Coronary artery (tissue), 2 donors: Measurements from ENCODE around the gene ADAMTSL3.
"Not testable (repeated sequence)": the region's sequence is repeated elsewhere in the genome, so short reads cannot be mapped to it uniquely, and the experiment has no call there.

Experiments
- DNase-seq: peaks from one replicate; pipeline ENCODE4 v3.0.0-alpha.2; 2017; ENCODE audit warnings: low spot score
- H3K27ac ChIP-seq, 2 donors: fragments of 200-600 bp; sonication (generic); one replicate each; pipeline ENCODE4 v1.5.1; 2016 to 2019
- H3K4me3 ChIP-seq: fragments of 200-600 bp; sonication (generic); 2 replicates; pipeline ENCODE4 v1.5.1; 2016; ENCODE audit warnings: mild to moderate bottlenecking, moderate library complexity
- TF ChIP-seq, protein P1 (sequence below): fragments of 200-600 bp; sonication (generic); IDR thresholded peaks from one replicate; pipeline ENCODE4 v1.5.1; 2019; ENCODE audit warnings: antibody characterized with exemption

ADAMTSL3 gene

GRCh38 chr15:83699028-83699427 is 45.1 kb downstream of the ADAMTSL3 start:
- no peak overlapping the region for H3K27ac ChIP-seq
- H3K4me3 ChIP-seq: no peak overlapping the region
- TF ChIP-seq, protein P1, sequence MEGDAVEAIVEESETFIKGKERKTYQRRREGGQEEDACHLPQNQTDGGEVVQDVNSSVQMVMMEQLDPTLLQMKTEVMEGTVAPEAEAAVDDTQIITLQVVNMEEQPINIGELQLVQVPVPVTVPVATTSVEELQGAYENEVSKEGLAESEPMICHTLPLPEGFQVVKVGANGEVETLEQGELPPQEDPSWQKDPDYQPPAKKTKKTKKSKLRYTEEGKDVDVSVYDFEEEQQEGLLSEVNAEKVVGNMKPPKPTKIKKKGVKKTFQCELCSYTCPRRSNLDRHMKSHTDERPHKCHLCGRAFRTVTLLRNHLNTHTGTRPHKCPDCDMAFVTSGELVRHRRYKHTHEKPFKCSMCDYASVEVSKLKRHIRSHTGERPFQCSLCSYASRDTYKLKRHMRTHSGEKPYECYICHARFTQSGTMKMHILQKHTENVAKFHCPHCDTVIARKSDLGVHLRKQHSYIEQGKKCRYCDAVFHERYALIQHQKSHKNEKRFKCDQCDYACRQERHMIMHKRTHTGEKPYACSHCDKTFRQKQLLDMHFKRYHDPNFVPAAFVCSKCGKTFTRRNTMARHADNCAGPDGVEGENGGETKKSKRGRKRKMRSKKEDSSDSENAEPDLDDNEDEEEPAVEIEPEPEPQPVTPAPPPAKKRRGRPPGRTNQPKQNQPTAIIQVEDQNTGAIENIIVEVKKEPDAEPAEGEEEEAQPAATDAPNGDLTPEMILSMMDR: no peak
- no peak for DNase-seq

- TF ChIP-seq, protein P1: no peak
- H3K27ac ChIP-seq: no peak overlapping the region
- DNase-seq: no peak
- H3K4me3 ChIP-seq: no peak overlapping the region
These were observed 46.2 kb downstream of the ADAMTSL3 start for GRCh38 chr15:83700082-83700481.

DNA sequence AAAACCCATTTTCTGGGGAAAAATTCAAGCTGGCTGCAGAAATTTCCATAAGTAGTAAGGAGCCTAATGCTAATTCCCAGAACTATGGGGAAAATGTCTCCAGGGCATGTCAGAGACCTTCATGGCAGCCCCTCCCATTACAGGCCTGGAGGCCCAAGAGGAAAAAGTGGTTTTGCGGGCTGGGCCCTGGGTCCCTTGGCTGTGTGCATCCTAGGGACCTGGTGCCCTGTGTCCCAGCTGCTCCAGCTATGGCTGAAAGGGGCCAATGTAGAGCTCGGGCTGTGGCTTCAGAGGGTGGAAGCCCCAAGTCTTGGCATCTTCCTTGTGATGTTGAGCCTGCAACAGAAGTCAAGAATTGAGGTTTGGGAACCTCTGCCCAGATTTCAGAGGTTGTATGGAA is 48.4 kb downstream of the ADAMTSL3 start:
- not testable (repeated sequence) for H3K27ac ChIP-seq, DNase-seq, H3K4me3 ChIP-seq

DNA sequence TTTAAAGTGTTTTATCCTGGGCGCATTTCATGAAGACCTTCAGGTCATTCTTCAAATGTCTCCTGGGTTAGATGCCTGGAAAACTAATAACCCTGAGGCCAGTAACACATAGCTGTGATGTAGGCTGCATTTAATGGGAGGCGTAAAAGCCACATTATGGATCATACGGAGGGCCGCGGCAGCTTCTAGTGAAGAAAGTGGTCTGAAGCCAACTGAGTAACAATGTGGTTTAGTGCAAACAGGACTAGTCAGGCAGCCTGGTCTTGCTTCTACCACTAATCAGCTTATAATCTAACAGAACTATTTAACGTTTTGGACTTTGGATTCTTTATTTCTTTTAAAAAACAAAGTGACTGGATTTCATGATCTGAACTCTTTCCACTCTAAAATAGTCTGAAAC is 54.4 kb downstream of the ADAMTSL3 start:
- TF ChIP-seq, protein P1: no peak
- H3K4me3 ChIP-seq: no peak overlapping the region
- DNase-seq: no peak
- no peak overlapping the region for H3K27ac ChIP-seq

DNA sequence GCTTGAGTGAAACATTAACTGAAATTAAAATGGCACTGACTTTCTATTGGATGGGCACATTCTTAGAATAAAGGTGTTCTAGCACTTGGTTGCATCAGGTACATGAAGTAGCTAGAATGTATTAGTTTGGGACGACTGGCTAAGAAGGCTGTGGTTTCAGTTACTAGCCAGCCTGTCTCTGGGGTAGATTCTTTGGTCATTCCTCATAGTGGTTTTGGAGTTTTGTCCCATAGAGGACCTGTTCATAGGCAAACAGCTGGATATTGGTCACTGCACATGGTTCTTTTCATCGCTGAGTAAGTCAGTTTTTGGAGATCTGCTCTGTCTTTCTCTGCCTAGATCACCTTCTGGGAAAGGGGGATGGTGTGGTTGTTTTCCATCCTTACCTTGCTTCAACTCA is 55.3 kb downstream of the ADAMTSL3 start:
- TF ChIP-seq, protein P1: no peak
- no peak for DNase-seq
- H3K27ac ChIP-seq: no peak overlapping the region
- H3K4me3 ChIP-seq: no peak overlapping the region

- Histone ChIP-seq H3K4me3 (no peak overlapping the region), H3K27ac (no peak overlapping the region)
- DNase-seq: no peak
- TF ChIP-seq, protein P1: no peak
These were observed 55.9 kb downstream of the ADAMTSL3 start for GRCh38 chr15:83709811-83710210.

GRCh38 chr15:83710452-83710851 is 56.5 kb downstream of the ADAMTSL3 start:
- H3K4me3 ChIP-seq: no peak overlapping the region
- no peak for DNase-seq
- no peak overlapping the region for H3K27ac ChIP-seq
- TF ChIP-seq, protein P1: no peak

DNA sequence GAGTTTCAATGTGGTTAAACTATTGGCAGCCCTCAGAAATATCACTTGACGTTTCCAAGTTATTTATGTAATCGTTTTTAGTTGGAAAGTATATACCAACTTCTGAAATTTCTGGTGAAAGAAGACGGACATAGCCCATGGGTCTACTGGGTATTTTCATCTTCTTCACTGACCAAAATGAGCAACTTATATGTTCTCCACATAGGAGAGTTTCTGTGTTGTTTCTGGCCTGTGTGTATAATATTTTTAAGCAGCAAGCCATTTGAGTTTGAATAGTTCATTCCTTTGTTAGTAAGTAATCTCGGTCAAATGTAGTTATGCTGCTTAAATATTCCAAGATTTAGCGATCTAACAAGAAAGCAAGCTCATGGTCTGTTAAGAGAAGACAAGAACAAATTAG is 57.3 kb downstream of the ADAMTSL3 start:
- no peak overlapping the region for H3K27ac ChIP-seq
- TF ChIP-seq, protein P1: no peak
- DNase-seq: no peak
- no peak overlapping the region for H3K4me3 ChIP-seq
